ENCODE results near the gene KCNJ3. TPM values are rescaled to one million over a fixed set of nuclear protein-coding genes. Genes with fewer than 3 reads are reported as not detected.

KCNJ3 gene
- total RNA-seq (not detected), total RNA-seq (0 reads per million in 2 donors)

GRCh38 chr2:154698296-154698720 is at the start of gene KCNJ3:
KCNJ3 (plus strand) TSS chr2:154698695; CDS start chr2:154698776, 81 bp downstream.
- DNase-seq (no peak), ATAC-seq (no peak)
- Mint-ChIP-seq H3K36me3 (ENCODE audit: low read depth) (peaks cover 3% of the 10 kb centered on the region), H3K4me3 (no peak within 1 kb of the TSS), H3K27me3 (peaks cover 21% of the 10 kb centered on the region), H3K27ac (no peak within 1 kb of the TSS), H3K4me1 (no peaks in the 10 kb centered on the region)
- no peaks in the 10 kb centered on the region for H3K9me3 ChIP-seq (ENCODE audit: control insufficient read depth, low read length, poor library complexity, severe bottlenecking)

GRCh38 chr2:154655499-154655898 is 43.0 kb upstream of the KCNJ3 start:
- H3K4me3 Mint-ChIP-seq = no peak overlapping the region
- ATAC-seq (no peak), DNase-seq (no peak)
- no peaks in the 10 kb centered on the region for H3K27me3 Mint-ChIP-seq
- no peaks in the 10 kb centered on the region for H3K36me3 Mint-ChIP-seq (ENCODE audit: low read depth)
- no peaks in the 10 kb centered on the region for H3K4me1 Mint-ChIP-seq
- H3K27ac Mint-ChIP-seq = no peak overlapping the region
- H3K9me3 ChIP-seq (ENCODE audit: control insufficient read depth, low read length, poor library complexity, severe bottlenecking) = peaks cover 4% of the 10 kb centered on the region

DNA sequence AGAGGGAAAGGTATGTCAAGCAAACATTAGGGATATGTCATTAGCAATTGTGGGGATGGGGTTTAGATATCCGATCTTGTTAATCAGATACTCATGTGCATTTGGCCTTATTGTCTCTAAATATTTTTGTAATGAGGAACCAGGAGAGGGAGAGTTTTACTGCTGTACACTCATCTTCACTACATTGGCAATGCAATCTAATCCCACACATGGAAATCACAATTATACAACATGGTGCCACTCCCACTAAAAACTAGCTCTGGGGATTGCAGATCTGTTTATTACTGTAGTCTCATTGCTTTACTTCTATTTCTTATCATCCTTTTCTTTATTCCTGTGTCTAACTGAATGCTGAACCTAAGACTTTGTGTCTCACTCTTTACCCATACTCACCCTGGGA is 39.6 kb upstream of the KCNJ3 start:
- DNase-seq (no peak), ATAC-seq (no peak)
- H3K27me3 Mint-ChIP-seq = no peaks in the 10 kb centered on the region
- H3K36me3 Mint-ChIP-seq (ENCODE audit: low read depth) = no peaks in the 10 kb centered on the region
- peaks cover 4% of the 10 kb centered on the region for H3K9me3 ChIP-seq (ENCODE audit: control insufficient read depth, low read length, poor library complexity, severe bottlenecking)
- no peak overlapping the region for H3K27ac Mint-ChIP-seq
- no peaks in the 10 kb centered on the region for H3K4me1 Mint-ChIP-seq
- H3K4me3 Mint-ChIP-seq = no peak overlapping the region

- DNase-seq = no peak
- Mint-ChIP-seq H3K27ac (no peak overlapping the region), H3K4me1 (no peaks in the 10 kb centered on the region), H3K27me3 (no peaks in the 10 kb centered on the region), H3K4me3 (no peak overlapping the region), H3K36me3 (ENCODE audit: low read depth) (no peaks in the 10 kb centered on the region)
- no peak for ATAC-seq
- no peaks in the 10 kb centered on the region for H3K9me3 ChIP-seq (ENCODE audit: control insufficient read depth, low read length, poor library complexity, severe bottlenecking)
These were observed 34.2 kb upstream of the KCNJ3 start for GRCh38 chr2:154664248-154664647.

GRCh38 chr2:154670083-154670482 is 28.4 kb upstream of the KCNJ3 start:
- ATAC-seq (no peak), DNase-seq (no peak)
- Mint-ChIP-seq H3K4me3 (no peak overlapping the region), H3K36me3 (ENCODE audit: low read depth) (no peaks in the 10 kb centered on the region), H3K27ac (no peak overlapping the region), H3K4me1 (no peaks in the 10 kb centered on the region), H3K27me3 (no peaks in the 10 kb centered on the region)
- H3K9me3 ChIP-seq (ENCODE audit: control insufficient read depth, low read length, poor library complexity, severe bottlenecking) = no peaks in the 10 kb centered on the region

- H3K36me3 Mint-ChIP-seq (ENCODE audit: low read depth) = no peaks in the 10 kb centered on the region
- no peaks in the 10 kb centered on the region for H3K9me3 ChIP-seq (ENCODE audit: control insufficient read depth, low read length, poor library complexity, severe bottlenecking)
- no peaks in the 10 kb centered on the region for H3K4me1 Mint-ChIP-seq
- no peak overlapping the region for H3K27ac Mint-ChIP-seq
- H3K4me3 Mint-ChIP-seq = no peak overlapping the region
- ATAC-seq (no peak), DNase-seq (no peak)
- no peaks in the 10 kb centered on the region for H3K27me3 Mint-ChIP-seq
These were observed 24.8 kb upstream of the KCNJ3 start for GRCh38 chr2:154673694-154674093.

- Mint-ChIP-seq H3K36me3 (ENCODE audit: low read depth) (no peaks in the 10 kb centered on the region), H3K27me3 (no peaks in the 10 kb centered on the region), H3K4me3 (no peak overlapping the region), H3K27ac (no peak overlapping the region), H3K4me1 (no peaks in the 10 kb centered on the region)
- ATAC-seq (no peak), DNase-seq (no peak)
- H3K9me3 ChIP-seq (ENCODE audit: control insufficient read depth, low read length, poor library complexity, severe bottlenecking) = no peaks in the 10 kb centered on the region
These were observed 21.1 kb upstream of the KCNJ3 start for GRCh38 chr2:154677401-154677800.

DNA sequence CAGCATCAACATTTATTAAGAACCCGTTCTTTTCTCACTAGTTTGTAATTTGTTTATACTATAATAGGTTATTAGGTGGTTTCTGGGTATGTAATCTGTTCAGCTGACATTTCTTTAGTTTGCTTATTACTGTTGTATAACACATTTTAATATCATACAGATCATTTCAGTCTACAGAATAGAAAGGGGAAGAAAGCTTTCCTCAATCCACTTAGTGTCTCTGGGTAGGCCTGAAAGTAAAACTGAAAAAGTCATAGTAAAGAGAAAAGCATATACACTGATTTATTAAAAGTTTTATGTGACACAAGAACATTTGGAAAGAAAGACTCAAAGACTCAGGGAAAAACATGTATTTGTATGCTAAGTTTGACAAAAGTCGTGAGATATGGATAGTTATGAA is 16.8 kb upstream of the KCNJ3 start:
- DNase-seq (no peak), ATAC-seq (no peak)
- no peak overlapping the region for H3K4me3 Mint-ChIP-seq
- H3K27ac Mint-ChIP-seq = no peak overlapping the region
- no peaks in the 10 kb centered on the region for H3K4me1 Mint-ChIP-seq
- no peaks in the 10 kb centered on the region for H3K9me3 ChIP-seq (ENCODE audit: control insufficient read depth, low read length, poor library complexity, severe bottlenecking)
- H3K36me3 Mint-ChIP-seq (ENCODE audit: low read depth) = no peaks in the 10 kb centered on the region
- H3K27me3 Mint-ChIP-seq = no peaks in the 10 kb centered on the region

DNA sequence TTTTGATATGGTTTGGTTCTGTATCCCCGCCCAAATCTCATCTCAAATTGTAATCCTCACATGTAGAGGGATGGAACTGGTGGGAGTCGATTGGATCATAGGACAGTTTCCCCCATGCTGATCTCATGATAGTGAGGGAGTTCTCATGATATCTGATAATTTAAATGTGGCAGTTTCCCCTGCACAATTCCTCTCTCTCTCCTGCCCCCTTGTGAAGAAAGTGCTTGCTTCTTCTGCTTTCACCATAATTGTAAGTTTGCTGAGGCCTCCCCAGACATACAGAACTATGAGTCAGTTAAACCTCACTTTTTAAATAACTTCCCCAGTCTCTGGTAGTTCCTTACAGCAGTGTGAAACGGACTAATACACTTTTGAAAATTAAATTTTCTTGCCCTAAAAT is 12.3 kb upstream of the KCNJ3 start:
- no peak for DNase-seq
- H3K27me3 Mint-ChIP-seq = no peaks in the 10 kb centered on the region
- H3K4me3 Mint-ChIP-seq = no peak overlapping the region
- H3K27ac Mint-ChIP-seq = no peak overlapping the region
- H3K36me3 Mint-ChIP-seq (ENCODE audit: low read depth) = no peaks in the 10 kb centered on the region
- no peaks in the 10 kb centered on the region for H3K9me3 ChIP-seq (ENCODE audit: control insufficient read depth, low read length, poor library complexity, severe bottlenecking)
- H3K4me1 Mint-ChIP-seq = no peaks in the 10 kb centered on the region
- ATAC-seq = no peak

DNA sequence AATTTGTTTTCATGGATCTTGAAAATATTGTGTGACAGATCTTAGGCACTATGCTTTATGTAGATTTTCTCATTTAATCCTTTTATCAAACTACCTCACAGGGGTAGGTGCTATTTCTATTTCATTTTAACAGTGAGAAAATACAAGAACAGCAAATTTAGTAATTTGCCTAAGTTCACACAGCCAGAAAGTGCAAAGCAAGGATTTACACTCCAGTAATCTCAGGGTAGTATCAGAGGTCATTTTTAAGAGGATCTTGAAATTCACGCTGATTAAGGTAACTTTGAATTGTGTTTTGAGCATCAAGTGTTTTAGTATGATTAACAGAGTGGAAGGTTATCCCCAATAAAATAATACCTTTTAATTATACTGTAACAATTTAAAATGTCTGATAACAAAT is 10.1 kb upstream of the KCNJ3 start:
- no peaks in the 10 kb centered on the region for H3K36me3 Mint-ChIP-seq (ENCODE audit: low read depth)
- no peak for DNase-seq
- no peaks in the 10 kb centered on the region for H3K9me3 ChIP-seq (ENCODE audit: control insufficient read depth, low read length, poor library complexity, severe bottlenecking)
- no peak overlapping the region for H3K27ac Mint-ChIP-seq
- no peaks in the 10 kb centered on the region for H3K4me1 Mint-ChIP-seq
- no peak overlapping the region for H3K4me3 Mint-ChIP-seq
- ATAC-seq = no peak
- no peaks in the 10 kb centered on the region for H3K27me3 Mint-ChIP-seq

DNA sequence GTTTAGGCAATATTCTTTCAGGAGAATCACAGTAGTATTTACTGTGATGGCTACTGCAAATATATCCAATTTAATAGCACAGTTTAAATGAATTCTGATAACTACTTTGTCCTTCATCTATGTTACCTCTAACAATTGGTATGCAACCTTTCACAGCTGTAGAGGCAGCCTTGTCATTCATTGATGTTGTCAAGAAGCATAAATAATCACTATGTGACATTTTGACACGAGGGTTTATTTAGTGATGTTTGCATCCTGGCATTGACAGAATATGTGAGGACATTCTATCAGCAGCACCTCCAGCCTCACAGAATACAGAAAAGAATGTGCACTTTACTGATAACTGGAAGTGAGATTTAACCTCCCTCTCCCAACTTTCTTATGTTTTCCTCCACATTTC is 9.3 kb upstream of the KCNJ3 start:
- no peaks in the 10 kb centered on the region for H3K36me3 Mint-ChIP-seq (ENCODE audit: low read depth)
- H3K27ac Mint-ChIP-seq = no peak overlapping the region
- H3K27me3 Mint-ChIP-seq = no peaks in the 10 kb centered on the region
- no peak for ATAC-seq
- no peak for DNase-seq
- H3K4me3 Mint-ChIP-seq = no peak overlapping the region
- no peaks in the 10 kb centered on the region for H3K9me3 ChIP-seq (ENCODE audit: control insufficient read depth, low read length, poor library complexity, severe bottlenecking)
- H3K4me1 Mint-ChIP-seq = no peaks in the 10 kb centered on the region

DNA sequence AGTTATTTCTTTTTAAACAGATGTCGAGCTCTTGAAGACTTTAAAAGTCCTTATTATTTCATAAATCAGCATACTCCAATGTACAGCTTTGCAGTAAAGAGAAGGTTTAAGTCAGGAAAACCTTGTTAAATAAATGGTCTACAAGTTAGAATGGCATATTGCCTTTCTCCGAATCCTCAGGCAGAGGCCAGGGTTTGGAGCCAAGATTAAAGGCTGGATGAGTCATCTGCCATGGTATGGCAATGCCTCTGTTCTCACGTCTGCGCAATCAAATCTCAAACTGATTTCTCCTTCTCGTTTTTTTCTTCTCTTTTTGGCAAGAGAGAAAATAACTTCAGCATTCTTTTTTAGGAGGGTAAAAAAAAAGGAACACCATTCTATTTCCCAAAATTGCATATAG is 5.6 kb upstream of the KCNJ3 start:
- H3K36me3 Mint-ChIP-seq (ENCODE audit: low read depth) = no peaks in the 10 kb centered on the region
- no peaks in the 10 kb centered on the region for H3K9me3 ChIP-seq (ENCODE audit: control insufficient read depth, low read length, poor library complexity, severe bottlenecking)
- DNase-seq (no peak), ATAC-seq (no peak)
- no peak overlapping the region for H3K27ac Mint-ChIP-seq
- H3K4me3 Mint-ChIP-seq = no peak overlapping the region
- no peaks in the 10 kb centered on the region for H3K4me1 Mint-ChIP-seq
- H3K27me3 Mint-ChIP-seq = peaks cover 8% of the 10 kb centered on the region

- Mint-ChIP-seq H3K36me3 (ENCODE audit: low read depth) (no peaks in the 10 kb centered on the region), H3K4me1 (no peaks in the 10 kb centered on the region), H3K27ac (no peak overlapping the region), H3K4me3 (no peak overlapping the region), H3K27me3 (peaks cover 11% of the 10 kb centered on the region)
- H3K9me3 ChIP-seq (ENCODE audit: control insufficient read depth, low read length, poor library complexity, severe bottlenecking) = no peaks in the 10 kb centered on the region
- ATAC-seq = no peak
- no peak for DNase-seq
These were observed 4.7 kb upstream of the KCNJ3 start for GRCh38 chr2:154693741-154694340.

DNA sequence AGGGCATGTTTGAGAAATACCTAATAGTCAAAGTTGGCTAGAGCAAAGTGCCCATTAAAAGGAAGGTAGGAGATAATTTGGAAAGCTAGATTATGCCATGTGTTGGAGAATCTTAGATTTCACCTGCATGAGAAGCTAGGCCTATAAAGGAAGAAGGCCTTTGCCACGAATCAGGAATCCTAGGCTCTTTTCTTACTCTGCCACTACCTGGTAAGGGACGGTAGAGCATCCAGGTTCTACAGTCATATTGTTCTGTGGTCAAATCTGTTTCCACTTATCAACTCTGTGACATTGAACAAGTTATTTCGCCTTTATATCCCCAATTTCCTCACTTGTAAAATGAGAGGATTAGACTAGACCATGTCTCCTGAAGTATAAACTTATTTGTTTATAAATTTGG is 3.6 kb upstream of the KCNJ3 start:
- Mint-ChIP-seq H3K27ac (no peak overlapping the region), H3K36me3 (ENCODE audit: low read depth) (peaks cover 3% of the 10 kb centered on the region), H3K4me3 (no peak overlapping the region), H3K4me1 (no peaks in the 10 kb centered on the region), H3K27me3 (peaks cover 21% of the 10 kb centered on the region)
- ATAC-seq (no peak), DNase-seq (no peak)
- no peaks in the 10 kb centered on the region for H3K9me3 ChIP-seq (ENCODE audit: control insufficient read depth, low read length, poor library complexity, severe bottlenecking)
